Activated CD4-positive, alpha-beta T cell treated with anti-CD3 and anti-CD28 coated beads, Interleukin-2, amount 50 U/mL, for 4 hours (primary cell): ENCODE data around the gene BABAM2.

Experiments
- DNase-seq, 2 experiments: peaks; one replicate each; pipeline ENCODE4 v3.0.0-alpha.2; 2020

BABAM2 gene

GRCh38 chr2:28288620-28289019, 398.1 kb downstream of the BABAM2 start:
- DNase-seq, result no peak

DNA sequence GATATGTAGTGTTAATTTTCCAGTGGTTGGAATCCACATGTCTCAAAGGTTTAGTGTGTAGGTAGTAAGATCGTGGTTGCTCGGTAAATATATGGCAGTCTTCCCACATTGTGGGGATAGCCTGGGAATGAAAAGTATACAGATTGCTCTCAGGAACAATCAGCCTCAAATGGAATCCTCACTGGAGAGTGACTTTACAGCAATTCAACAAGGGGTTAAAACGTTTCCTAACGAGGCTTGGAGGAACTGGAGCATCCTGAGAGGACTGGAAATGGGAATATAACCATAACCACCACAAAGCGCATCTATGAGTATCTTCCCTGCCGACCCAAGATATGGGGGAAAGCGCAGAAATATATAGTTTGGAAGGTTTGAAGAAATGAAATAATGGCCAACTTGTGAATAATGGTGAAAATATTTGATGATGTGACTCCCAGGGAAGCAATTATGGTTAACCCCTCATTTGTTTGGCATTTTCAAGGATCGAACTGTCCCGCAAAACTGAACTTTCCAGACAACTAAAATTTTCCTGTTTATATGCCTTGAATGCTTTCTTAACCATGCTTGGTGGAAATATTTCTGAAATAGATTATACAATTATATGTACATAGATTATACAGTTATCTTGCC, 401.4 kb downstream of the BABAM2 start:
- no peak for DNase-seq

DNA sequence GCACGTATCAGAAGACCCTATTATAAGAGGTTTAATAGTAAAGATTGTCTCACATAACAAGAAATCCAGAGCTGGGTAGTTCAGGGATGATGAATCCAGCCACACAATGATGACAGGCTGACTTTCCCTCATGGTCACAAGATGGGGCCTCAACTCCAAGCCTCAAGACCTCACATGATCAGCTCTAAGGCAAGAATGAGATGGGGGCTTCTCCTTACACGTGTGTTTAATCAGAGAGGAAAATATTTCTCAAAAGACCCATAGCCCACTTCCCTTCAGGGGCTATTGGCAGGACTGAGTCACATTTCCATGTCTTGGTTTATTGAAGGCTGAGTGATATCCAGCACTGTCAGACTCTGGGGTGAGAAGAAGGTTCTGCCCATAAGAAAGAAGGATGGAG, 402.0 kb downstream of the BABAM2 start:
- no peak for DNase-seq

DNA sequence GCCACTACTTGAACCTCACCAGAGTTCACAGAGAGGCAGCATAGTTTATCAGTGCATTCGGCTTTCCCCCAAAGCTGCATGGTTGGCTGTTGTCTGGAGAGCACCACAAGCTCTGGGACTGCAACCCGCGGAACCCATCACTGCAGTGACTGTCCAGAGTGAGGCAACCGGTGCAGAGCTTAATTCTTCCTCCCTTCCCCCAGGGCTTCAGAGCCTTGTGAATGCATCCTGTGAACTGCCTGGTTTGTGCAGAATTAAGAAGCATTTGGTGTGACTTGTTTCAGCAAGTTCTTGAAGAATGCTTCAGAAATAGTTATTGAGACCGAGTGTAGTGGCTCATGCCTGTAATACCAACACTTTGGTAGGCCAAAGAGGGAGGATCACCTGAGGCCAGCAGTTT, 402.9 kb downstream of the BABAM2 start:
- no peak for DNase-seq

DNA sequence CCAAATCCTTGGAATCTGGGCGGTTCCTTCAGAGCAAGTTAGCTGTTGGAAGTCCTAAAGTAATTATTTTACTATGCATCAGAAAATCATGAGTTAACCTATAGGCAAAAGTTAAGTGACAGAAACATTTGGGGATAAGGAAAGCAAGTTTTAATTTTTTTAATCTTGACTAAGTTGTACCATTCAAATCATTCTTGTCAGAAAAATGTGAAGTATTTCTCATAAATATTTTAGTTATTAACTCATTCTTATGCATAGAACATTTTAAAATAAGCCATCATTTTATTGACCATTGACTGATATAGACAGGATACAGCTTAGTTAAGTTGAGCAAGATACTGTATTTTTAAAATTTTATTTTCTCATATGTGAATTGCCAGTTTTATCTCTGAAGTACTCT, 403.9 kb downstream of the BABAM2 start:
- no peak for DNase-seq

GRCh38 chr2:28296243-28296642, 405.7 kb downstream of the BABAM2 start:
- DNase-seq, result no peak

GRCh38 chr2:28296904-28297303, 406.4 kb downstream of the BABAM2 start:
- DNase-seq, result no peak

DNA sequence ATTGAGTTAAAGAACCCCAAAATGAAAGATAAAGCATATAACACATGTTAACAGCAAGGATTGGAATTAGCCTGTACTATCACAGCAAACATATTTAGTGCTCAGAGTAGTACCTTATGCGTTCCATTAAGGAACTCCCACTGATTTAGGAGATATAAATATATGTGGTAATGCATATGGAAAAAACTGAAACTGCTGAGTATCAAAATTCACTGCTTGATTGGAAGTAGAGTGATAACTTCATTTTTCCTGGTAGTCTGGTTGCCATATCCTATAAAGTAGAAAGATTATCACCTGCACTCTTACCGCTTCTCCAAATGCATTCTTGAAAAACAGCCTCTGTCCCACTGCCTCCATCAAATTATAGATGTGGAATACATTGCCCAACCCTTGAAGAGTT, 407.0 kb downstream of the BABAM2 start:
- DNase-seq, result no peak

DNA sequence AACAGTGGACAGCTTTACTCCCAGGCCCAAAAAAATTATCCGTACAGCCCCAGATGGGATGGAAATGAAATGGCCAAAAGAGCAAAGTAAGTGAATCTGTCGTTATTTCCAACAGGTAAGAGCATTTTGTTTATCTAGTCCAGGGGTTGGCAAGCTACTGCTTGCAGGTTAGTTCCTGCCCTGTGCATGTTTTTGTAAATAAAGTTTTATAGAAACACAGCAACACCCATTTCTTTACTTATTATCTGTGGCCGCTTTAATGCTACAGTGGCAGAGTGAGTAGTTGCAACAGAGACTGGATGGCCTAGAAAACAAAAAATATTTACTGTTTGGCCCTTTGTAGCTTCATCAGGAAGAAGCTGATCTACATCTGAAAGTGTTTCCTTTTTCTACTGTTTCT, 407.9 kb downstream of the BABAM2 start:
- DNase-seq, result no peak

DNA sequence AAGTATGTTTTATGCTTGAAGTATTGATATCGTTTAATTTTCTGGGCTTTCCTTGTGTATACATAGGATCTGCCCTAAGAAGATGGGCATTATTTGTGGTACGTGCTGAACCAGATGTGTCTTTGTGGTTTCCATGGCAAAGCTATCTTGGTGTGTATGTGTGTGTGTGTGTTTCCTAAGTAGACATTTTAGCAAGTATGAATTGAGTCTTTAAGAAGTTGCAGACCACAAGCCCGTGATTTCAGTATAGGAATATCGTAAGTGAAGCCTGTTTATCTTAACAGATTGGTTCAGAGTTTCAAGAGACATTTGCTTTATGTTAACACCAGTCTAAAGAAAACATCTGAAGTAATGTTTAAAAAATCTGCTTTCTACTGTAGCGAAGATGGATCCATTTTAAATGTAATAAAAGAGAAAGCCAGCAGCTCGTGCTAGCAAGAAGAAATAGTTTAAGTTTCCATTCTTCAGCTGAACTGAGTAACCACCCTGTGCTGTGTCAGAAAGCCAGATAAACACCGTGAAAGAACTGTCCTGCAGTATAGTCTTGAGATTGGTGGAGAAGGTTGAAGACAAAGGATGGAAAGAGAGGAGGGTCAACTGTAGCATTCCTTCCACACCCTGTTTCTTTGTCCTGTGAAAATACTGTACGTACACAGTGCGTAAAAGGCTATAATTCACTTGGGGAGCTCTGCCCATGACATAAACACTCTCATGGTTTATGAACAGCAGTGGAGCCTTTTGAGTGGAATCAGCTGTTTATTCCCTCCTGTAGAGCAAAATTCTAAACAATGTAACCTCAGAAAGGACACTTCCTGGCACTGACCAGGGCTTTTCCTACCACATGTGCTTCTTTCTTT, 410.2 kb downstream of the BABAM2 start:
- DNase-seq, result no peak

- DNase-seq, result no peak
Measured at GRCh38 chr2:28305202-28305601, 414.7 kb downstream of the BABAM2 start.

DNA sequence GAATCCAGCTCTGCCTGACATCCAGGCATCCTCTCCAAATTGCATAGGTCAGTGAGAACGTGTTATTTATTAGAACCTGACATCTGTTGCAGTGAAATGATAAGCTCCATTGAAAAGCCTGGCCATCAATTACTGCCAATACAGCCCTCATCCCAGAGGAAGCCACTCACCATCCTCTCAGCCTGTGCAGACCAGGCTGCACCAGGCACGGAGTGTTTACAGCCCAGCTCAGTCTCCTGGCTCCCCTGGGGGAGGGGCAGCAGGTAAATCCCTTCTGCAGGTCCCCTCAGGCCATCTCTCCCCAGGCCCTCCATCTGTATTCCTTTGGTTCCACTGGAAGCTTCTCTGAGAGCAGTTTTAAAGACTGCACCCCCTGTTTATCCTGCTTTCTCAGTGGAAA, 419.6 kb downstream of the BABAM2 start:
- DNase-seq, result no peak

- no peak for DNase-seq
Measured at GRCh38 chr2:28311660-28312249, 421.2 kb downstream of the BABAM2 start.

GRCh38 chr2:28312307-28313219, 422.0 kb downstream of the BABAM2 start:
- no peak for DNase-seq

GRCh38 chr2:28313220-28313784, 422.8 kb downstream of the BABAM2 start:
- DNase-seq, result no peak

- DNase-seq, result no peak
Measured at GRCh38 chr2:28314968-28315367, 424.4 kb downstream of the BABAM2 start.

DNA sequence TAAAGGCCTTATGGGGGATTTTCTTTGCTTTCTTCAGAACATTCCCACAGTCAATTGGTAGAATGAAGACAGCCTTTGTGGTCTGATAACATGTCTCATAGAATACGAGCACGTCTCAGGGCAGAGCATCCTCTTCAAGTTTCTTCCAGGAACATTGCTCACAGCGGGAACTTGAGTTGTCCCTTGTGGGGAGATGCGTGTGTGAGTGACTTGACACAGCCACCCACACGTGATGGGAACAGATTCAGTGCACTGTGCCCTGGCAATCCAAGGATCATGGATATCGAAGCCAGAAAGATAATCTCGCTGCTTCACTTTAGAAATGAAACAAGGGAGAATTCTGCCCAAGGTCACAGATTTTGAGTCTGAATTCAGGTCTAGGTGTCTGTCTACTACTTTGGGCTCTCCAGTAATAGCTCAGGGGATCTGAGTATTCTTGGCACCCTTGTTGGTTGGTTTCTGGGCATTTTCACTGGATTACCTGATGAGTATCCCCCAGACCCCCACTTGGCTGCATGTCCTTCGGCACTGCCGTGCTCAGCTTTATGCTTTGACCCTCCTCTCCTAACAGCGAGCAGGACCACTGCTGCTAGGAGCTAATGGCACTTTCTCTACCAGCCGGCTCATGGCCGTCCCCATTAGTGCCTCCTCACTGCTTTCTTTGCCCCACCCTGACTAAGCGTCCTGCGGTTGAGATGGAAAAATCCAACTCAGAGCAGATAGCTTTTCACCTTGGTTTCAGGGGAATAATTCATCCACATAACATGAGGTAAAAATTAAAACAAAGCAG, 426.2 kb downstream of the BABAM2 start:
- no peak for DNase-seq

DNA sequence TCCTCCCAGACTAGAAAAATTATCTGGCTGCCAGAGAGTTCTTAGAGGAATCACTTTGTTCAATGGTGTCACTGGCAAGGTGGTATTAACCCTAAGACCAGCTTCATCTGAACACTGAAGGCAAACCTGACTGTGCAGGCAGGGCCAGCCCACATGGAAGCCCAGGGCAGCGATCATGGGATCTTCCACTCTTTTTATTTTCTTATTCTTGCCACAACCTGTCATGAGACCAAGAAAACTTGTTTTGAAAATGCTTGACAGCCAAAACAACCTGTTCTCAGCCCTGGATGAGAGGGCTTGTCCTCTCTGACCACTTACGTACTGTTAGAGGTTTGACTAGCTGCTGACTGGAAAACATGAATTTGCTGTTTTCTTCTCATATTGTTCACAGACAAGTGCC, 426.9 kb downstream of the BABAM2 start:
- DNase-seq, result no peak

DNA sequence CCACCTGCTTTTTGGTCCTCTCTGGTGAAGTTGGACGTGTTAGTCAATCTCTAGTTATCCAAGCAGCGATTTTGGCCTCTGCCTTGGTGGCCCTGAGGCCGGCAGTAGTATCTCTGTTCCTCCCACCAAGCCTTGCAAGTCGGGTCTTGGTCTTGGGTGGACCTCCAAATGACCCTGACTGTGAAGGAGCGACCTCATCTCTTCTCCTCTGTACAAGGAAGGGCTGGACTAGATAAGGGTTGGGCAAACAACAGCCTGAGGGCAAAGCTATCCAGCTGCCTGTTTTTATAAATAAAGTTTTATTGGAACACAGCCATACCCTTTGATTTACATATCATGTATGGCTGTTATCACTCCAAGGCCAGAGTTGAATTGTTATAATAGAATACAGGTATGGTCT, 427.5 kb downstream of the BABAM2 start:
- DNase-seq, result no peak

DNA sequence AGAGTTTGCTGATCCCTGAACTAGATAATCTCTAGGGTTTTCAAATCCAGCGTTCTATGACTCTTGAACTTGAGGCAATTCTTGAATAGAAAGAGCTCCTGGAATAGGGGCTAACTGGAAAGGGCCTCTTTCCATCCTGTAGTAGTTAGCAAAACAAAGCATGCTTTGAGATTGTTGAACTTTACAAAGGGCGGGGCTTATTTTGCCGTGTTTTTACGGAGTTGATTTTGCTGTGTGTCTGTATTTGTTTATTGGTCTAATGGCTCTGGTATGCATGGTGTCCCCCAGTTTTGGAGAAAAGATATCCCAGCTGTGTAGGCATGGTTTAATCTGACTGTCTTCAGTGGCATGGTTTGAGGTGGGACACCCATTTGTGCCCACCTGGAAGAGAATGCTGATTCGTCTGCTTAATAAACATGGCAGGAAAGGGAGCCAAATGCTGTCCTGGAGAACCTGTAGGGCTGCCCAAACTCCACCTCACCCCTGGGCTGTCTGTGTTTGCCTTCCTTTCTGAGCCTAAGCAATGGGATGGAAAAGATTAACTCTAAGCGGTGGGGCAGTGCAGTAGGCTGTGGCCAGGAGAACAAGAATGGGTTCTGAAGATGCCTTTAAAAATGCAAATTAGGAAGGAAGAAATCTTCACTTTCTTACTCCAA, 428.1 kb downstream of the BABAM2 start:
- no peak for DNase-seq
